ENCODE measurements around the gene KLHDC3. TPM values are rescaled to one million over a fixed set of nuclear protein-coding genes. Genes with fewer than 3 reads are reported as not detected.

Gene KLHDC3
- total and polyA plus RNA-seq, 2 donors (not counting 1 experiment from before 2014, with no cell fraction given) = 54.0 to 54.5 TPM

GRCh38 chr6:43016176-43016942 is 2.3 kb downstream of the KLHDC3 start:
- H3K27ac ChIP-seq (ENCODE audit: insufficient read depth, low read length) = no peak overlapping the region
- H2AFZ ChIP-seq (ENCODE audit: low read length) = no peak overlapping the region
- no peaks in the 10 kb centered on the region for H3K9me3 ChIP-seq (ENCODE audit: control insufficient read depth, insufficient read depth, low read depth, low read length)
- peaks cover 27% of the 10 kb centered on the region for H3K36me3 ChIP-seq (ENCODE audit: control insufficient read depth, insufficient read depth, low read length)
- no peaks in the 10 kb centered on the region for H3K27me3 ChIP-seq (ENCODE audit: control insufficient read depth, insufficient read depth, low read length)
- H3K79me2 ChIP-seq (ENCODE audit: control insufficient read depth, insufficient read depth, low read length) = peaks cover 47% of the 10 kb centered on the region
- H3K4me2 ChIP-seq (ENCODE audit: extremely low read depth, insufficient read depth, low read length) = peak overlapping the region; percentile 27
- no peak for DNase-seq (ENCODE audit: low read depth in 2 of 2)
- no peaks in the 10 kb centered on the region for H4K20me1 ChIP-seq (ENCODE audit: control insufficient read depth, extremely low read depth, insufficient read depth, low read length)
- H3K4me1 ChIP-seq (ENCODE audit: control insufficient read depth, extremely low read depth, insufficient read depth, low read length) = peaks cover 27% of the 10 kb centered on the region
- H3K4me3 ChIP-seq (replicated peaks in 1 of 4; ENCODE audit: control extremely low read depth in 1 of 4, insufficient read depth in 1 of 4, low read depth in 3 of 4, low read length in 4 of 4) = peak overlapping the region in 1 of 4 experiments; percentile 20
- no peak overlapping the region for H3K9ac ChIP-seq (ENCODE audit: insufficient read depth, low read length)
- TF ChIP-seq CTCF (conservative IDR thresholded peaks at IDR 0.05 in 1 of 2, IDR thresholded peaks at IDR 0.05 in 1 of 2; ENCODE audit: low read depth in 1 of 2, low read length in 2 of 2) = no peak
- TF ChIP-seq EZH2 (IDR thresholded peaks at IDR 0.05; ENCODE audit: low read length, missing control alignments) = no peak

GRCh38 chr6:43016943-43017334 is 2.9 kb downstream of the KLHDC3 start:
- no peak overlapping the region for H3K9ac ChIP-seq (ENCODE audit: insufficient read depth, low read length)
- no peak overlapping the region for H3K27ac ChIP-seq (ENCODE audit: insufficient read depth, low read length)
- peak overlapping the region in 1 of 4 experiments; percentile 20 for H3K4me3 ChIP-seq (replicated peaks in 1 of 4; ENCODE audit: control extremely low read depth in 1 of 4, insufficient read depth in 1 of 4, low read depth in 3 of 4, low read length in 4 of 4)
- peaks cover 27% of the 10 kb centered on the region for H3K4me1 ChIP-seq (ENCODE audit: control insufficient read depth, extremely low read depth, insufficient read depth, low read length)
- no peaks in the 10 kb centered on the region for H4K20me1 ChIP-seq (ENCODE audit: control insufficient read depth, extremely low read depth, insufficient read depth, low read length)
- H3K27me3 ChIP-seq (ENCODE audit: control insufficient read depth, insufficient read depth, low read length) = no peaks in the 10 kb centered on the region
- peaks cover 24% of the 10 kb centered on the region for H3K36me3 ChIP-seq (ENCODE audit: control insufficient read depth, insufficient read depth, low read length)
- TF ChIP-seq CTCF (conservative IDR thresholded peaks at IDR 0.05 in 1 of 2, IDR thresholded peaks at IDR 0.05 in 1 of 2; ENCODE audit: low read depth in 1 of 2, low read length in 2 of 2) (no peak), EZH2 (IDR thresholded peaks at IDR 0.05; ENCODE audit: low read length, missing control alignments) (no peak)
- DNase-seq (ENCODE audit: low read depth in 2 of 2) = no peak
- H3K9me3 ChIP-seq (ENCODE audit: control insufficient read depth, insufficient read depth, low read depth, low read length) = no peaks in the 10 kb centered on the region
- no peak overlapping the region for H2AFZ ChIP-seq (ENCODE audit: low read length)
- peak overlapping the region; percentile 27 for H3K4me2 ChIP-seq (ENCODE audit: extremely low read depth, insufficient read depth, low read length)
- H3K79me2 ChIP-seq (ENCODE audit: control insufficient read depth, insufficient read depth, low read length) = peaks cover 50% of the 10 kb centered on the region

GRCh38 chr6:43019152-43019551 is 5.1 kb downstream of the KLHDC3 start:
- Histone ChIP-seq H3K27ac (ENCODE audit: insufficient read depth, low read length) (no peak overlapping the region), H3K79me2 (ENCODE audit: control insufficient read depth, insufficient read depth, low read length) (peaks cover 58% of the 10 kb centered on the region)
- TF ChIP-seq CTCF (conservative IDR thresholded peaks at IDR 0.05 in 1 of 2, IDR thresholded peaks at IDR 0.05 in 1 of 2; ENCODE audit: low read depth in 1 of 2, low read length in 2 of 2) = no peak
- no peak for TF ChIP-seq EZH2 (IDR thresholded peaks at IDR 0.05; ENCODE audit: low read length, missing control alignments)

More at GRCh38 chr6:43019152-43019551, 5.1 kb downstream of the KLHDC3 start:
- Histone ChIP-seq H3K9ac (ENCODE audit: insufficient read depth, low read length) (no peak overlapping the region), H2AFZ (ENCODE audit: low read length) (no peak overlapping the region), H3K4me2 (ENCODE audit: extremely low read depth, insufficient read depth, low read length) (no peak overlapping the region), H3K9me3 (ENCODE audit: control insufficient read depth, insufficient read depth, low read depth, low read length) (no peaks in the 10 kb centered on the region), H3K4me3 (replicated peaks in 1 of 4; ENCODE audit: control extremely low read depth in 1 of 4, insufficient read depth in 1 of 4, low read depth in 3 of 4, low read length in 4 of 4) (no peak overlapping the region), H3K4me1 (ENCODE audit: control insufficient read depth, extremely low read depth, insufficient read depth, low read length) (peaks cover 20% of the 10 kb centered on the region), H4K20me1 (ENCODE audit: control insufficient read depth, extremely low read depth, insufficient read depth, low read length) (no peaks in the 10 kb centered on the region), H3K36me3 (ENCODE audit: control insufficient read depth, insufficient read depth, low read length) (peaks cover 26% of the 10 kb centered on the region), H3K27me3 (ENCODE audit: control insufficient read depth, insufficient read depth, low read length) (no peaks in the 10 kb centered on the region)
- no peak for DNase-seq (ENCODE audit: low read depth in 2 of 2)
